ENCODE data around the gene ABCC9. TPM values are rescaled to one million over a fixed set of nuclear protein-coding genes. Genes with fewer than 3 reads are reported as not detected.

ABCC9 gene
- total RNA-seq, 1 donor: 20.0 TPM

Small RNA genes lying within 50 kb of the gene (small RNA-seq; reads per million reads assigned to genes)
- gene AC008250.2: not detected

Other genes with a start within 250 kb of the ABCC9 start
- gene KCNJ8, start 166.7 kb downstream of the ABCC9 start, total RNA-seq (ENCODE audit: low replicate concordance): 2.1 and 5.6 TPM in 2 replicates
- gene CMAS, start 104.8 kb upstream of the ABCC9 start, total RNA-seq (ENCODE audit: low replicate concordance): 25.0 and 159 TPM in 2 replicates